PFSK-1 (cell line): ENCODE measurements around the gene DOCK9.

ENCODE experiments used
- TAF1 ChIP-seq: IDR thresholded peaks from 2 replicates; pipeline ENCODE4 v1.6.1; 2012; ENCODE audit warnings: low read length, control low read depth, borderline replicate concordance; ENCODE audit not compliant: insufficient read depth
- TF ChIP-seq, protein P1 (sequence below), 2 experiments: IDR thresholded peaks; 2 replicates each; pipeline versions ENCODE4 v1.6.1 to v1.8.0; 2011 to 2012; ENCODE audit warnings: low read depth in 2 of 2, low read length in 2 of 2, control low read depth in 1 of 2, inconsistent platforms in 1 of 2, mild to moderate bottlenecking in 1 of 2, moderate library complexity in 1 of 2; ENCODE audit not compliant: insufficient read depth in 1 of 2

- TF ChIP-seq, protein P1, sequence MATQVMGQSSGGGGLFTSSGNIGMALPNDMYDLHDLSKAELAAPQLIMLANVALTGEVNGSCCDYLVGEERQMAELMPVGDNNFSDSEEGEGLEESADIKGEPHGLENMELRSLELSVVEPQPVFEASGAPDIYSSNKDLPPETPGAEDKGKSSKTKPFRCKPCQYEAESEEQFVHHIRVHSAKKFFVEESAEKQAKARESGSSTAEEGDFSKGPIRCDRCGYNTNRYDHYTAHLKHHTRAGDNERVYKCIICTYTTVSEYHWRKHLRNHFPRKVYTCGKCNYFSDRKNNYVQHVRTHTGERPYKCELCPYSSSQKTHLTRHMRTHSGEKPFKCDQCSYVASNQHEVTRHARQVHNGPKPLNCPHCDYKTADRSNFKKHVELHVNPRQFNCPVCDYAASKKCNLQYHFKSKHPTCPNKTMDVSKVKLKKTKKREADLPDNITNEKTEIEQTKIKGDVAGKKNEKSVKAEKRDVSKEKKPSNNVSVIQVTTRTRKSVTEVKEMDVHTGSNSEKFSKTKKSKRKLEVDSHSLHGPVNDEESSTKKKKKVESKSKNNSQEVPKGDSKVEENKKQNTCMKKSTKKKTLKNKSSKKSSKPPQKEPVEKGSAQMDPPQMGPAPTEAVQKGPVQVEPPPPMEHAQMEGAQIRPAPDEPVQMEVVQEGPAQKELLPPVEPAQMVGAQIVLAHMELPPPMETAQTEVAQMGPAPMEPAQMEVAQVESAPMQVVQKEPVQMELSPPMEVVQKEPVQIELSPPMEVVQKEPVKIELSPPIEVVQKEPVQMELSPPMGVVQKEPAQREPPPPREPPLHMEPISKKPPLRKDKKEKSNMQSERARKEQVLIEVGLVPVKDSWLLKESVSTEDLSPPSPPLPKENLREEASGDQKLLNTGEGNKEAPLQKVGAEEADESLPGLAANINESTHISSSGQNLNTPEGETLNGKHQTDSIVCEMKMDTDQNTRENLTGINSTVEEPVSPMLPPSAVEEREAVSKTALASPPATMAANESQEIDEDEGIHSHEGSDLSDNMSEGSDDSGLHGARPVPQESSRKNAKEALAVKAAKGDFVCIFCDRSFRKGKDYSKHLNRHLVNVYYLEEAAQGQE (IDR thresholded peaks at IDR 0.05; ENCODE audit: insufficient read depth in 1 of 2, low read depth in 2 of 2, low read length in 2 of 2), result no peak
- TF ChIP-seq TAF1, result no peak
Measured at GRCh38 chr13:99014522-99014921, 36.7 kb upstream of the DOCK9 start.
